Hematopoietic multipotent progenitor cell treated with erythropoietin and hydrocortisone succinate and interleukin-3 and kit ligand, for 8 days (in vitro differentiated cells): ENCODE results near the gene TMEM63A.
"Not testable (repeated sequence)": the region's sequence is repeated elsewhere in the genome, so short reads cannot be mapped to it uniquely, and the experiment has no call there.

ENCODE experiments used
- DNase-seq: peaks from one replicate; pipeline ENCODE4 v3.0.0-alpha.2; 2015

Gene TMEM63A

GRCh38 chr1:225908013-225908640, 25.9 kb upstream of the TMEM63A start:
- DNase-seq = no peak

GRCh38 chr1:225907341-225907740, 25.2 kb upstream of the TMEM63A start:
- DNase-seq = no peak

GRCh38 chr1:225906467-225906866, 24.3 kb upstream of the TMEM63A start:
- no peak for DNase-seq

GRCh38 chr1:225903623-225904022, 21.4 kb upstream of the TMEM63A start:
- DNase-seq = no peak

GRCh38 chr1:225899044-225899925, 17.1 kb upstream of the TMEM63A start:
- no peak for DNase-seq

- DNase-seq = no peak
These were observed 15.7 kb upstream of the TMEM63A start for GRCh38 chr1:225897595-225898514.

GRCh38 chr1:225896937-225897549, 14.9 kb upstream of the TMEM63A start:
- no peak for DNase-seq

GRCh38 chr1:225896494-225896893, 14.3 kb upstream of the TMEM63A start:
- no peak for DNase-seq

- DNase-seq = no peak
These were observed 10.1 kb upstream of the TMEM63A start for GRCh38 chr1:225892307-225892706.

- no peak for DNase-seq
These were observed 9.2 kb upstream of the TMEM63A start for GRCh38 chr1:225891229-225891972.

- no peak for DNase-seq
These were observed 8.4 kb upstream of the TMEM63A start for GRCh38 chr1:225890346-225891228.

- no peak for DNase-seq
These were observed 7.6 kb upstream of the TMEM63A start for GRCh38 chr1:225889743-225890142.

GRCh38 chr1:225888898-225889601, 6.9 kb upstream of the TMEM63A start, which contains the start of gene LEFTY1:
Gene LEFTY1 (minus strand): TSS chr1:225889146. CDS start chr1:225889066, 80 bp downstream.
- no peak for DNase-seq

- no peak for DNase-seq
These were observed 6.2 kb upstream of the TMEM63A start for GRCh38 chr1:225888289-225888897.

- DNase-seq = not testable (repeated sequence)
These were observed 5.5 kb upstream of the TMEM63A start for GRCh38 chr1:225887554-225888288.

GRCh38 chr1:225887030-225887314, 4.8 kb upstream of the TMEM63A start:
- DNase-seq = no peak

GRCh38 chr1:225886159-225887029, 4.2 kb upstream of the TMEM63A start:
- no peak for DNase-seq

GRCh38 chr1:225885336-225885735, 3.2 kb upstream of the TMEM63A start:
- no peak for DNase-seq
